Stimulated activated CD8-positive, alpha-beta memory T cell treated with anti-CD3 and anti-CD28 coated beads, Interleukin-15, amount 100 ng/mL, for 4 hours (primary cell): Measurements from ENCODE around the gene SENP2.
"Not testable (repeated sequence)": the region's sequence is repeated elsewhere in the genome, so short reads cannot be mapped to it uniquely, and the experiment has no call there.

Experiments used
- DNase-seq, 2 donors: peaks; one replicate each; pipeline ENCODE4 v3.0.0-alpha.2; 2020; ENCODE audit warnings: low read depth in 2 of 2

SENP2 gene

DNA sequence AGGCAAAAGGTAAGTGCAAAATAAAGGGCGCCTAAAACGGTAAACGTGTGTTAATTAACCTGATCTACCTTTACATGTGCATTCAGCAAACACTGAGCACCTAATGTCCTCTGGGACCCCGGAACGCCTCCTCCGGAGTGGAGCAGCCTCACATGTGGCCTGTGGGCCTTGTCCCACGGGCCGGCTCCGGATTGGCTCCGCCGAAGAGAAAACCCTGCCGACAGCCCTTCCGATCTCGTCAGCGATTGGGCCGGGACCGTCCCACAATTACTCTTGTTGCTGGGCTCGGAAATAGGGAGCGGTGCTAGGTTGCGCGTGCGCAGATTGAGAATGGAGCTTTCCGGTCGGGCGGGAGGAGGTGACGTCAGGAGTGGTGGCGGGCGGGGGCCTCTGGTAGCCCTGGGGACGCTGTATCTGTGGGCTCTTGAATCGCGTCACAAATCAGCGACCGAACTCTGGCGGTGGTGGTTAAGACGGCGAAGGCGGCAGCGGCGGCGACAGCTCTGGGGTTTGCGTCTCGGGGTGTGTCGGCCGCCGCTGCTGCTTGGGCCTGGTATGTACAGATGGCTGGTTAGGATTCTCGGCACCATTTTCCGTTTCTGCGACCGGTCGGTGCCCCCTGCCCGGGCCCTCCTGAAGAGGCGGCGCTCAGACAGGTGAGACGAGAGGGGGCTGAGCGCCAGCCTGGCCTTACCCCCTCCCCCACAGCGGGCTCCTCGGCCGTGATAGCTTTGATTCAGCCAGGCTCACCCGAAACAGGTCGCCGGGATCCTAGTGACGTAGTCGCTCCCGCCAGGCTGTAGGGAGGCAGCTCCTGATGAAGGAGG lies at the start of gene SENP2:
TSS of gene SENP2 (plus strand) at position 437 of the 827 bp plus-strand sequence. CDS start at position 556, 119 bp downstream.
- DNase-seq, result peak; percentile 99

DNA sequence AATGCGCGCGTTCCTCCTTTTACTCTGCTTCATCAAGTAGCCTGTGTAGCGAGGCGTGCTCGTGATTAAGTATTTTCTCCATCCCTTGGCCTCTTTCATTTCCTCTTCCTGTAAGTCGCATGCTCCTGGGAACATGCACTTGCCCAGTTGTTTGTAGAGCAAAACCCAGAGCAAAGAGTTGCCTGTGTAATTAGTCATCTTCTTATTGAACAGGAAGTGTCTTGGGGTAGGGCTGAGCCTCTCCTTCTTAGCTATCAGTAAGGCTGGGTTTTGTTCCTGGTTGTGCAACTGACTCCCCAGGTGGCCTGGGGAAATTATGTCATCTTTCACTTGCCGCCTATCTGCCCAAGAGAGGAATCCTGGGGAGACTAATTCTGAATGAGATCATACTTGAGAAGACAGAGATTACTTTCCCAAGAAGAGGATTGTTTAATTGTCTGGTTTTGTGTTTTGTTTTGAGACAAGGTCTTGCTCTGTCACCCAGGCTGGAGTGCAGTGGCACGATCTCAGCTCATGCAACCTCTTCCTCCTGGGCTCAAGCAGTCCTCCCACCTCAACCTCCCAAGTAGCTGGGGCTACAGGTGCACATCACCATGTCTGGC lies 48.6 kb upstream of the SENP2 start:
- DNase-seq, result no peak

DNA sequence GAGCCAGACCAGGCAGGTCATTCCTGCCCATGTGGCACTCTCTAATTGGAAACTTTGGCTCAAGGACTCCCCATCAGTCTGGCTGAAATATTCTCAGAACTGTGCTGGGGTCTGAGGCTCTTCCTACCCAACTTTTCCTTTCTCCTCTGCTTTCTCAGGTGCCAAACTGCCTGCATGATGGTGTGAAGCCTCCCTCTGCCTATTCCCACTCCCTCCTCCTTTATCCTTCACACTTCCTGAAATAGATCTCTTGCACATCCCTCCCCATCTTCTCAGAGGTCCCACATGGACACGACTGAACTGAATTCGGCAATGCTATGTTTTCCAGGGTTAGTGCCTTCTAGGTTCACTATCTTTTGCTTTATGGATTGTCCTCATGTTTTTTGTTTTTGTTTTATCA lies 46.2 kb upstream of the SENP2 start:
- DNase-seq, result no peak

DNA sequence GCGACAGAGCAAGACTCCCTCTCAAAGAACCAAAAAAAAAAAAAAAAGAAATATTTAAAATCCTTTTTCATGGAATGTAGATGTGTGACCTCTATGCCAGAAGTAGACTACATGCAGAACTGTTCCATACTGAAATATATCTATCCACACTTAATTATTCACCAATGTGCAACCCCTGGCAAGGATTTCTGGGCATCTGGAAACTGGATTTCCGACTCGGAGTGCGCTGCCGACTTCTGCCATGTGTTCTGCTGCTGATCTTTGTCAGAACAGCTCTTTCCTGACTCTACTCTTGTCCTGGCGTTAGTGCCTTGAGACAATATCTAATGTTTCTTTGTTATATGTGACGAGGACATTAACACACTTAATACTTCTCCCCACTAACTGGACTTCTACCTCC lies 45.4 kb upstream of the SENP2 start:
- no peak for DNase-seq

DNA sequence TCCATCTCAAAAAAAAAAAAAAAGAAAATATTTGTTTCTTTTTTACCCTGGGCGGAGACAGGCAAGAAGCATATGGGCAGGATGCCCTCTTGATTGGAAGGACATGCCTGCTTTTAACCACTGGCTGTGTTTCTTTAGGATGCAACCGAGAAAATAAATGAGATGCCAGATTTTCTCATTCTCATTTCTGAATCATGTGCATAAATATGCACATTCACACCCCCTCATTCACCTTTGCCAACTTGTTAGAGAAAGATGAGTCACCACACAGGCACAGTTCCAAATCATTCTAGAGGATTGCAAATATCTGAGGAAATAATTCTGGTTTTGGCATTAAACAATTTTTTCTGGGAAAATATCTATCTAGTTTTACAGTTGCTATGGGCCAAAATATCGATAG lies 37.0 kb upstream of the SENP2 start:
- DNase-seq, result no peak

DNA sequence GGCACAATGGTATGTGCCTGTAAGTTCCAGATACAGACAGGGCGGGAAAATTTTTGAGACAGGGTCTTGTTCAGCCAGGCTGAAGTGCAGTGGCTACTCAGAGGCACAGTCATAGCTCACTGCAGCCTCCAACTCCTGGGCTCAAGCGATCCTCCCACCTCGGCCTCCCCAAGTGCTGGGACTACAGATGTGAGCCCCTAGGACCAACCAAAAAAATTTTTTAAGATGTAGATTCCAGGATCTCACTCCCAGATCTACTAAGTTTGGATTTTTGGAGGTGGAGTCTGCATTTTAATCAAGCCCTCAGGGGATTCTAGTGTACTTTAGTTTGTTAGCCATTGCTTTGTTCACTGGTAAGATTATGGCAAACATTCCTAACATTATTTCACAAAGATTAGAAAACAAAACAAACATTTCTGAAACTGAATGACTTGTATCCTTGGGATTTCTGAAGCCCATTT lies 36.4 kb upstream of the SENP2 start:
- DNase-seq, result no peak

DNA sequence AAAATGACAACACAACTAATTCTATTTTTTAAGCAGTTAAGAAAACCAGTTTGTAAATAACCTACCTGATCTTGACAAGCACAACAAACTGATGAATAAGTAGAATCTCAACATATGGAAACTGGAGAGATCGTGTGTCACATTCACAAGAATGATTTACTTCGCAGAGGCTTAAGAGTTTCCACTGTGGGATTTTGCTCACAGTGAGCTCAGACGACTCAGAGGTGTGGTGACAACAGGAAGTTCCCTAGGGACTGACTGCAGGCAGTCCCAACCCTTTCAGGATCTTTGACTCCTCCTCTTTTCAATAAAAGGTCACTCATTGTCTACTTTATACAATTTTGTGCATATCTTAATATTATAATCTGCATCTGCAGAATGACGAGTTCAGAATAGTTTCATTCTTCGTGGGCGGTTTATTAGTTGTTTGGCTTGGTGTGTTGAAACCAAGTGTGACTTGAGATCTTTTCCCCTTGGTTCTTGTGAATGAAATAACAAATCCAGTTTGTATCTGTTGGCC lies 33.7 kb upstream of the SENP2 start, which contains the start of gene LIPH:
TSS of gene LIPH (minus strand) at position 231 of the 520 bp plus-strand sequence. CDS start at position 114, 117 bp downstream.
- DNase-seq, result peak in 1 of 2 donors; percentile 18

DNA sequence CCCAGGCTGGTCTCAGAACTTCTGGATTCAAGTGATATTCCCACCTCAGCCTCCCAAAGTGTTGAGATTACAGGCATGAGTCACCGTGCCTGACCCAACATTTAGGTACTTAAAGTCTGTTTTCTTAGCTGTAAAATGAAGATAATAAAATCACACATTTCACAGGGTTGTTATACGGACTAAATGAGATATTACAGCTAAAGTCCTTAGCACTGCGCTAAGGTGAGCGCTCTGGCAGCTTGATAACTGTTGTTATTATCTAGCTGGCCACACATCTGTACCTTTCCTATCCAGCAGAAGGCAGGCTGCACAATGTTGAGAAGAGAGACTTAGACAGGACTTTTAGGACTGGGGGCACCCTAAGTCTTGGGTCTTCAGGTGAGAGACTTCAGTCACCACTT lies 31.0 kb upstream of the SENP2 start:
- DNase-seq, result no peak

DNA sequence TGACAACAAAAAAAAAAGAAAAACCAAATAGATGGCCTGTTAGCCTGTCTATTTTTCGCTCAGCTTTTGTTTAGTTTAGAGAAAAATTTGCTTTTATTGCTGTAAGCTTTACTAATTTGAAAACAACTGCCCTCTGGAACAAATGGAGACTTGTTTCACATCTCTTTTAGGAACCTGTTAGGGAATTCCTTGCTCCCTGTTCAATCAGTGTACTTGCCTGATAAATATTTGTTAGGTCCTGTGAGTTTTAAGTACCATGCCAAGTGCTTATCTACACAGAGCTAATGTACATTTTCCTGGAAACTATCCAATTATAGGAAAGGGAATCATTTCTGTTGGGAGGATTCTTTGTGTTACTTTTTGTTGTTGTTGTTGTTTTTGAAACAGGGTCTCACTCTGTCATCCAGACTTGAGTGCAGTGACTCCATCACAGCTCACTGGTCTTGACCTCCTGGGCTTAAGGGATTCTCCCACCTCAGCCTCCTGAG lies 30.2 kb upstream of the SENP2 start:
- DNase-seq, result no peak

DNA sequence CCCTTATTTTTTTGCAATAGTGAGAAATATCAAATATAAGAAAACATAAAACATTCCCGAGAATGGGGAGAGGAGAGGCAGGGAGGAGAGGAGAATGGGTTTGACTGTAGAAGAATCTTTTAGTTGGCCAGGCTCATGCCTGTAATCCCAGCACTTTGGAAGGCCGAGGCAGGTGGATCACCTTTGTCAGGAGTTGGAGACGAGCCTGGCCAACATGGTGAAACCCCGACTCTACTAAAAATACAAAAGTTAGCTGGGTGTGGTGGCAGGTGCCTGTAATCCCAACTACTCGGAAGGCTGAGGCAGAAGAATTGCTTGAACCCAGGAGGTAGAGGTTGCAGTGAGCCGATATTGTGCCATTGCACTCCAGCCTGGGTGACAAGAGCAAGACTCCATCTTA lies 29.5 kb upstream of the SENP2 start:
- DNase-seq, result not testable (repeated sequence)

DNA sequence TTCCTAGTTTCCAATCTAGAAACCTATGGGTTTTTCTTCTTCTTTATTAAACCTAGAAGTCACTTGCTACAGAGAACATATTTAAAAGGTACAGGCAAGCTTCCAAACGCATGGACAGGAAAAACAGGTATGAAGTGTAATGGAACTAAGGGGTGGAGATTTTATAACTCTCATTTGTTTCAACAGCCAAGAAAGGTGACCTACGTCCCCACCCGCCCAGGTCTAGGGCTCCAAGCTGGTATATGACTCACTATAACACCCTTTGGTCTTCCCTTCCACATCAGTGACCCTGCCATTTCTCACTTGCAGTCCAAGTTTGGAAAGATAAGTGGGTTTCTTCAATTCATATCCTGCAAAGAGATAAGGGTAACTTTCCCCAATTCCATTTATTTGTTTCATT lies 27.7 kb upstream of the SENP2 start:
- no peak for DNase-seq

DNA sequence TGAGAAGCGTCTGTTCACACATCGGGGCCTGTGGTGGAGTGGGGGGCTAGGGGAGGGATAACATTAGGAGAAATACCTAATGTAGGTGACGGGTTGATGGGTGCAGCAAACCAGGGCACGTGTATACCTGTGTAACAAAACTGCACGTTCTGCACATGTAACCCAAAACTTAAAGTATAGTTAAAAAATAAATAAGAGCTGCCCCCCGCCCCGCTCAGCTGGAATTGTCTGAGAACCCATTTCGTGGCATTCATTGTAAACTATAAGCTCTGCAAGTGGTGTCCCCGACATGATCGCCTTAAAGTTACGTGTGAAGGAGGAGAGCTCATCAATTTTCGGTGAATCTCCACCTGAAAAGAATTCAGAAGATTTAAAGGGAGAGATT lies 26.4 kb upstream of the SENP2 start:
- no peak for DNase-seq

DNA sequence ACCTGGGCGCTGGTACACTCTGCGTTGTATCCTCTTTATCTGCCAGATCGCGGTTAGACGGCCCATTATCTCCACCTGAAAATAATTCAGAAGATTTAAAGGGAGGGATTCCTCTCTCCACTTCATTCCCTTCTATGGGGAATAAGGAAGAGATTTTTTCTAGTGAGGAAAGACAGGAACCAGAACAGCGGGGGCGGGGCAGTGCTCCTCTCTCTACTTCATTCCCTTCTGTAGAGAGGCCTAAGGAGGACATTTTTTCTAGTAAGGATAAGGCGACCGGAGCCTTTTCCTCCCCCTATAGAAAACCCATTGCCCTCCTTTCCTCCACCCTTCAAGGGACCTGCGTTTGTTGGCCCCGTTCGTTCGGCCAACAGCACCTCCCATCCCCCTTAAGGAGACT lies 25.4 kb upstream of the SENP2 start:
- no peak for DNase-seq

DNA sequence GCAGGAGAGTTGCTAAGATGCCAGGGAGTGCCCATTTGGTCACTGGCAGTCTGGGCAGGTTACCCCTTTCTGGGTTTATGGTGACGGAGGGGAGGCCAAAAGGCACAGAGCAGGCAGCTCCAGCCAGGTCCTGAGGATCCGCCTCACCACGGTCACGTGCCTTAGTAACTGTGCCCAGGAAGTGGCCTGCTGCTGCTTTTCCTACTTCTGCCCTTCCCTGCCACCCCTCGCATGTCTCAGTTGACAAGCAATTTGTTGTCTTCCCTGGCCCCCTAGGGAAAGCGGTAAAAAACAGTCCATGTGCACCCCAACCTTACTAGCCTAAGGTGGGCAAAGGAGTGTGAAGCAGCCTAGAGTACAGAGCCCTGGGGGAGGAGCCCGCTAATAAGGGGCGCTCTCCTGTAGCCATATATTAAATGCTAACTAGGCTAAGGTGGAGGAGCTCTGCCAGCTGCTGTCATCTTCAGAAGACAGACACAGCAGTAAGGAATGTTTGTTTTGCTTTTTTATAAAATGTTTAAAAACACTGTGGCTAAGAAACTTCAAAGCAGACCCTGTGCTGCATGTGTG lies 24.6 kb upstream of the SENP2 start:
- no peak for DNase-seq

DNA sequence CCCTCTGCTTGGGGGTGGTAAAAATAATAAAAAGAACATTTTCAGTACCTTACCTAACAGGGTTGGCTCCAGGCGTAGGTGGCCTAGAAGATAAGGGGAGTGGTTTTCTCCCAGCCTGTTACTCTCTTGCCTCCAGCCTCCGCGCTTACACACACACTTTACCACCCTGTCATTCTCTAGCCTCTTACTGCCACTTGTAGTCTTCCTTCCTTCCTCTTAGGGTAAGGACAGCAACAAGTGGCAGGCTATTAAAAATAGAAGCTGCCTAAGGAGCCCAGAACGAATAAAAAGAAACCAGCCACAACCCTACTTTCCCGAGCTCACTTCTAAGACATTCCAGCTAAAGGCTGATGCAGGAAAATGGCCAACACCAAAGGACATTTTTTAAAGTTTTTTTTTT lies 24.1 kb upstream of the SENP2 start:
- DNase-seq, result no peak

DNA sequence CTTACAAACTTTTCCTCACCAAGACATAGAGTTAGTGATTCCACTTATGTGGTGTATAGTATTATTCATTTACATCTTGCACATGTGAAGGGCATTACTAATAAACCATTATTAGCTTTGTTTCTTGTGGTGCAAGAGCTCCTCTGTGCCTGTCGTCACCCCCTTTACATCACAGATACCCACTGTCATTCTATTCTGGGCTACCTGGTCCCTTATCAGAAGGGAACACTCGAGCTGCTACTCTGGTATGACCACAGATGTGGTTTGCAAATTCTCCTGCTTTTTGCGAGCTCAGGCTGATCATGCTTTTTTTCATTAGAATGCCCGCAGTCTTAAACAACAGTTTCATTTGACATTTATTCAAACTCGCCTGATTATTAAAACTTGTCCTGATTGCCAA lies 13.9 kb upstream of the SENP2 start:
- DNase-seq, result no peak

DNA sequence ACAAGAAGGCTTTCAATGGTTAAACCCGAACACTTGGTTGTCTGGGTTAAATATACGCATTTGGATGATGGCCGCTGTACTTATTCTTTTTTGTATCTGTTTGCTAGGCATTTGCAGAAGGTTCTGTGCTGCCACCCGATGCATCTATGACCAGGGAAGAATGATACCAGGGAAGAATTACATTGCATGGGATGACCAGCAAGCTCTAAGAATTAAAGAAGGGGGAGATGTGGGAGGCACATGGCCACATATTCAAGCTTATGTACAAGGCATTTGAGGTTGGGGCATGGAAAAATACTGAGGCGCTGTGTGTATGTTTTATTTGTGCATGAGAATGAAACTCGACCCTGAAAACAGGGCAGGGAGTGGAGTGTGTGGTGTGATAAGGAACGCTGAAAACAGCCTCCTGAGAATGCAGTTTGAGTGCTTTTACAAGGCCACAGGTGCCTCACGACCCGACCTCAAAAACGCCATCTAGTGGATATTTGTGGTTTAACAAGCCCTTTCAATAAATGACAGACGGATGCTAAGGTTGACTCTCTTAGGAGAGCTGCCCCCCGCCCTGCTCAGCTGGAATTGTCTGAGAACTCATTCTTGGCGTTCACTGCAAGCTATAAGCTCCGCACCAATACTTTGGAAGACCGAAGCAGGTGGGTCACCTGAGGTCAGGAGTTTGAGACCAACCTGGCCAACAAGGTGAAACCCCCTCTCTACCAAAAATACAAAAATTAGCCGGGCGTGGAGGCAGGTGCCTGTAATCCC lies 10.8 kb upstream of the SENP2 start:
- not testable (repeated sequence) for DNase-seq

DNA sequence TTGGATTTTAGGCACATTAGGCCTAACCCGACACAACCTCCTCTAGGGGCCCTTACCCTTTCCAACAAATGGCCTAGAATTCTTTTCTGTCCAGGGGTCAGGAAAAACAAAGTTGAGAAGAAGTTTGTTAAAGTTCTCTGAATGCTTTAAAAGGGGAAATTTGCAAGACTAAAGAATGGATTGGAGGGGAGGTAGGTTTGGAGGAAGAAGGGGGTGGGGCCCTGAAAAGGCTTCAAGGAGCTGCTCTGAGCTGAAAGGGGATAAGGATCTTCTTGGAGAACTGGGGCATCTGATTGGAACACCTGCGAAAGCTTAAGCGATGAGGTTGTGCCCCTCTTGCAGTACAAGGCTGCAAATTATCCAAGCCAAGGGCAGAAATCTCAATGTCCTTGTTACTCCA lies 3.9 kb upstream of the SENP2 start:
- no peak for DNase-seq

DNA sequence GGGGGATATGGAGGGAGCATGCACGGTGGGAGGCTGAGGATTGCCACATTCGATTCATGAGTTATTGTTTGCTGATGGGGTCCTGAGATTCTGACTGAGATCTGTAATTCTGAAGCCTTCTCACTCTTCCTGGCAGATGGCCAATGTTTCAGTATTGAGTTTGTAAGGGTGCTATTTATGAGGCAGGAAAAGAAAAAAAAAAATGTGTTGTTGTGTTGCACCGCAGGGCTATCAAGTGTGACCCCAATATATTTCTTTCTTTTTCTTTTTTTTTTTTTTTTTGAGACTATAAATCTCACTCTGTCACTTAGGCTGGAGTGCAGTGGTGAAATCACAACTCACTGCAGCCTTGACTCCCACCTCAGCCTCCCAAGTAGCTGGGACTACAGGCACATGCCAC lies 3.2 kb upstream of the SENP2 start:
- no peak for DNase-seq

DNA sequence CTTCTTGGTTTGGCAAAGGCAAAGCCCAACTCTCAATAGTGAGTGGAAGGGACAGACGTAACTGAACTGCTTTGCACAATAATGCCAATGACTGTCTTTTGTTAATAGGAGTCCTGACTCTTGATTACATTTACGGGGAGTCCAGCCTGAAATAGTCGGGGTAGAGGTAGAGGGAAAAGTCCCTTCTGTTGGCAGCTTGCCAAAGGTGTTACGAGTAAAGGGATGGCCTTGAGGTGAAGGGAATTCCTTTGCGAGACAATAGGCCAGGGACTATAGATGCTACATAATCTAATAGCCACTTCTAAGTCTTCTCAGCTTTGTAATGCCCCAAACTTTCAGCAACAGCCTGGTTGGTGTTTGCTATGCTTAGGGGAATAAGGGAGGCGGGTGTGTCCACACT lies 2.2 kb upstream of the SENP2 start:
- DNase-seq, result no peak

DNA sequence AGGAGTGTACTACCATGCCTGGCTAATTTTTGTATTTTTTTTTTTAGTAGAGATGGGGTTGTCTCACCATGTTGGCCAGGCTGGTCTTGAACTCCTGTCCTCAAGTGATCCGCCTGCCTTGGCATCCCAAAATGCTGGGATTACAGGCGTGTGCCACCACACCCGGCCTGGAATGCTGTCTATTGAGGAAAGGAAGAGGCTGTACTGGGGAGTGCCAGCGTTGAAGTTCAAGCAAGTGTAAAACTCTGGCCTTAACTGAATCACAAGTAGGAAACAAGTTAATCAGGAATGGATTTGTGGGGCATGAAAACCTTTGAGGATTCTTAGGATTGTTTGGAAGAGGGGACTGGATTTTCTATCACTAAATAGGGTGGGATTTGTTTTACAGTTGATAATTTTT lies 1.4 kb upstream of the SENP2 start:
- DNase-seq, result no peak

DNA sequence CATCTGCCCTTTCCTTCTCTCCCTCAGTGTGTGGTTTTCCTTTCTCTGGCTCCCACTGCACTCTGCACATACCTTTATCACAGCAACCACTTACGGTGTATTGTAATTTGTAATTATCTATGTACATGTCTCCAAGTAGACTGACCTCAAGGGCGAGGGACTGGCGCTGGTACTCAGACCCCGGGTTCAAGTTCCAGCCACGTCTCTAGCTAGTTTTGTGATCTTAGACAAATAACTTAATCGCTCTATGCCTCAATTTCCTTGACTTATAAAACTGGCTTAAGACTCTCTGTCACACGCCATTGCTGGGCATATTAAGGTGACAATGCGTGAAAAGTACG lies 607 bp upstream of the SENP2 start:
- DNase-seq, result no peak
